ENCODE measurements around the gene JPT1. TPM values are rescaled to one million over a fixed set of nuclear protein-coding genes. Genes with fewer than 3 reads are reported as not detected.
"Not testable (repeated sequence)": the region's sequence is repeated elsewhere in the genome, so short reads cannot be mapped to it uniquely, and the experiment has no call there.

Gene JPT1
- total RNA-seq, 1 experiment from 2014 or later: 479 TPM

DNA sequence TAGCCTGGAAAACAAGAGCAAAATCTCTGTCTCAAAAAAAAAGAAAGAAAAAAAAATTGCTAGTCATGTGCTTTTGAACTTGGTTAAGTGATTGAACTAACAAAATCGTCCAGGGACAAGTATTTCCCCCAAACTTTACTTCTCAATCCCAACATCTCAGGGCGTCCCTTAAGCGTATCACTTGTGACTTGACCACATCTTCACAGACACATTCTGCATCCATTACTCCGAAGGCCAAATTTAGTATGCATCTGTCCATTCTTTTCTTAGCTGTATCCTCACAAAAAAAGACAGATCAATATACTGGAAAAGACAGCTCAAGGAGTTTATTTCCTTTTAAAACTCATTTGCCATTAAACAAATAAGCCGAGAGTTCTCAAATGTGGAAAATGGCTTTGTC lies 5.9 kb upstream of the JPT1 start:
- no TSS peak for BruUV-seq (replicated peaks)
- H3K27ac Mint-ChIP-seq (ENCODE audit: unreplicated experiment): peak overlapping the region; percentile 91
- peaks cover 21% of the 10 kb centered on the region for H3K4me1 Mint-ChIP-seq (ENCODE audit: low read depth, unreplicated experiment)
- TF ChIP-seq, protein P1, sequence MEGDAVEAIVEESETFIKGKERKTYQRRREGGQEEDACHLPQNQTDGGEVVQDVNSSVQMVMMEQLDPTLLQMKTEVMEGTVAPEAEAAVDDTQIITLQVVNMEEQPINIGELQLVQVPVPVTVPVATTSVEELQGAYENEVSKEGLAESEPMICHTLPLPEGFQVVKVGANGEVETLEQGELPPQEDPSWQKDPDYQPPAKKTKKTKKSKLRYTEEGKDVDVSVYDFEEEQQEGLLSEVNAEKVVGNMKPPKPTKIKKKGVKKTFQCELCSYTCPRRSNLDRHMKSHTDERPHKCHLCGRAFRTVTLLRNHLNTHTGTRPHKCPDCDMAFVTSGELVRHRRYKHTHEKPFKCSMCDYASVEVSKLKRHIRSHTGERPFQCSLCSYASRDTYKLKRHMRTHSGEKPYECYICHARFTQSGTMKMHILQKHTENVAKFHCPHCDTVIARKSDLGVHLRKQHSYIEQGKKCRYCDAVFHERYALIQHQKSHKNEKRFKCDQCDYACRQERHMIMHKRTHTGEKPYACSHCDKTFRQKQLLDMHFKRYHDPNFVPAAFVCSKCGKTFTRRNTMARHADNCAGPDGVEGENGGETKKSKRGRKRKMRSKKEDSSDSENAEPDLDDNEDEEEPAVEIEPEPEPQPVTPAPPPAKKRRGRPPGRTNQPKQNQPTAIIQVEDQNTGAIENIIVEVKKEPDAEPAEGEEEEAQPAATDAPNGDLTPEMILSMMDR (IDR thresholded peaks at IDR 0.05; ENCODE audit: unreplicated experiment): no peak
- no peaks in the 10 kb centered on the region for H3K9me3 Mint-ChIP-seq (ENCODE audit: low read depth, unreplicated experiment)
- H3K27me3 Mint-ChIP-seq (ENCODE audit: unreplicated experiment): no peaks in the 10 kb centered on the region
- peaks cover 28% of the 10 kb centered on the region for H3K36me3 Mint-ChIP-seq (ENCODE audit: insufficient read depth, unreplicated experiment)
- intact Hi-C loops (cut with micrococcal nuclease; ENCODE audit: unreplicated experiment): no loop called here
- H3K4me3 Mint-ChIP-seq (ENCODE audit: low read depth, unreplicated experiment): no peak overlapping the region
- CTCF ChIA-PET: no interaction called here
- no peak for DNase-seq

DNA sequence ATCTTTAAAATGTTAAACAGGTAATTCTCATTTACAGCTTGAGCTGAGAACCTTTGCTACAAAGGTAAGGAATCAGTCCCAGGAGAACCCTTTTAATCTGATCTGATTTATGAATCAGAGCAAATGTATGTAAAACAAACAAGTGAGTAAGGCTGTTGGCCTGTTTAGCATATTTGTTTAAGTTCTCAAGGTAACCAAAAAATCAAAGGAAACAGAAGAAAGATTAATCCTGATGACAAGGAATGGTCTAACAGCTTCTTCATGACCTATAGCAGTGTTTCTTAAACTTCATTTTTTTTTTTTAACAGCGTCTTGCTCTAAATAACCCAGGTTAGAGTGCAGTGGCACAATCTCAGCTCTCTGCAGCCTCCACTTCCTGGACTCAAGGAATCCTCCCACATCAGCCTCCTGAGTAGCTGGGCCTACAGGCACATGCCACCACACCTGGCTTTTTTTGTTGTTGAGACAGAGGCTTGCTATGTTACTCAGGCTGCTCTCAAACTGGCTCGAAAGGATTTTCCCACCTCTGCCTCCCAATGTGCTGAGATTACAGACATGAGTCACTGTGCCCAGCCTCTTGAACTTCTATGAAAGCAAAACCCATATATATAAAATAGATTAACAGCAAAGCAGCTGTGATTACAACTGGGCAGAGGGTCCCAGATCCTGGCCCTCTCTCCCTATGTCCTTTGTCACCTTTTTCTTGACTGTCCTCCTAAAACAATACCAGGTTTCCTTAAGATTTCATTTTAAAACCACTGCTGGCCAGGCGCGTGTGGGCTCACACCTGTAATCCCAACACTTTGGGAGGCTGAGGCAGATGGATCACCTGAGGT lies 5.1 kb upstream of the JPT1 start:
- intact Hi-C loops (cut with micrococcal nuclease; ENCODE audit: unreplicated experiment): no loop called here
- Mint-ChIP-seq H3K4me3 (ENCODE audit: low read depth, unreplicated experiment) (peak overlapping the region; percentile 10), H3K36me3 (ENCODE audit: insufficient read depth, unreplicated experiment) (peaks cover 34% of the 10 kb centered on the region), H3K27me3 (ENCODE audit: unreplicated experiment) (no peaks in the 10 kb centered on the region), H3K9me3 (ENCODE audit: low read depth, unreplicated experiment) (no peaks in the 10 kb centered on the region), H3K27ac (ENCODE audit: unreplicated experiment) (peak overlapping the region; percentile 91), H3K4me1 (ENCODE audit: low read depth, unreplicated experiment) (peaks cover 29% of the 10 kb centered on the region)
- DNase-seq: peak; percentile 65
- TF ChIP-seq, protein P1 (IDR thresholded peaks at IDR 0.05; ENCODE audit: unreplicated experiment): no peak
- no TSS peak for BruUV-seq (replicated peaks)
- CTCF ChIA-PET: interaction anchor here (0.6 to 0.9 kb wide), 5 partner anchors 9 to 456 kb away, joined by 3 to 4 read pairs (median 3); no protein-coding TSS in a partner anchor

DNA sequence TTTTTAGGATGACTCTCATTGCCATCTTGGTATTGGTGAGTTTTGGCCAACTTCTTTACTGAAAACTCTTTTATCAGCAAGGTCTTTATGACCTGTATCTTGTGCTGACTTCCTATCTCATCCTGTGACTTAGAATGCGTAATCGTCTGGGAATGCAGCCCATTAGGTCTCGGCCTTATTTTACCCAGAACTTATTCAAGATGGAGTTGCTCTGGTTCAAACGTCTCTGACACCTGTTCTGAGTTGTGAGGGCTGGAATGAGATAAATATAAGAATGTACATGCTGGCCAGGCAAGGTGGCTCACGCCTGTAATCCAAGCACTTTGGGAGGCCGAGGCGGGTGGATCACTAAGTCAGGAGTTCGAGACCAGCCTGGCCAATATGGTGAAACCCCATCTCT lies 4.2 kb upstream of the JPT1 start:
- intact Hi-C loops (cut with micrococcal nuclease; ENCODE audit: unreplicated experiment); DNase-seq; H3K4me3 Mint-ChIP-seq (ENCODE audit: low read depth, unreplicated experiment); H3K27me3 Mint-ChIP-seq (ENCODE audit: unreplicated experiment); H3K27ac Mint-ChIP-seq (ENCODE audit: unreplicated experiment); H3K9me3 Mint-ChIP-seq (ENCODE audit: low read depth, unreplicated experiment); BruUV-seq (replicated peaks): not testable (repeated sequence)
- peaks cover 43% of the 10 kb centered on the region for H3K36me3 Mint-ChIP-seq (ENCODE audit: insufficient read depth, unreplicated experiment)
- peaks cover 29% of the 10 kb centered on the region for H3K4me1 Mint-ChIP-seq (ENCODE audit: low read depth, unreplicated experiment)
- CTCF ChIA-PET: interaction anchor here (0.6 to 0.7 kb wide), 2 partner anchors 48 to 457 kb away, joined by 3 to 4 read pairs; no protein-coding TSS in a partner anchor

DNA sequence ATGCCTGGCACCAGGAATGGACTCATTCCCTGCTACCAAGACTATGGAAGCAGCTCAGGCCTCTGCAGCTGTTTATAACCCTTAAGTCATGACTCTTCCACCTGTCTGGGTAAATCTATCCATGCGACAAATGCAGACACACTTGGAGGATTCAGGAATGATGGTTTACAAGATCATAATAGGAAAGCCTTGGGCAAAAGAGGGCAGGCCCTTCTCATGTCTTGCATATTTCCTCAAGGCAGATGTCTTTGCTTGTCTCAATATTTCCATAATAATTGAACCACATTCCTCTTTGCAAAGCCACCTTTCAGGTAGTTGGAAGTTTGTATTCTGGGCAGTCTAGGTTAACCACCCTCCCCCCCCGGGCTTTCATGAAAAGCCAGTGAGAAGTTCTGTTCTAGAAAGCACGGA lies 884 bp upstream of the JPT1 start:
- CTCF ChIA-PET: interaction anchor here (0.7 to 1.1 kb wide), 3 partner anchors 41 to 73 kb away, joined by 3 to 4 read pairs (median 3); no protein-coding TSS in a partner anchor
- TF ChIP-seq, protein P1 (IDR thresholded peaks at IDR 0.05; ENCODE audit: unreplicated experiment): no peak
- Mint-ChIP-seq H3K27me3 (ENCODE audit: unreplicated experiment) (no peaks in the 10 kb centered on the region), H3K4me1 (ENCODE audit: low read depth, unreplicated experiment) (peaks cover 33% of the 10 kb centered on the region), H3K27ac (ENCODE audit: unreplicated experiment) (no peak overlapping the region), H3K9me3 (ENCODE audit: low read depth, unreplicated experiment) (no peaks in the 10 kb centered on the region), H3K36me3 (ENCODE audit: insufficient read depth, unreplicated experiment) (peaks cover 71% of the 10 kb centered on the region), H3K4me3 (ENCODE audit: low read depth, unreplicated experiment) (no peak overlapping the region)
- DNase-seq: no peak
- intact Hi-C loops (cut with micrococcal nuclease; ENCODE audit: unreplicated experiment): no loop called here
- no TSS peak for BruUV-seq (replicated peaks)

DNA sequence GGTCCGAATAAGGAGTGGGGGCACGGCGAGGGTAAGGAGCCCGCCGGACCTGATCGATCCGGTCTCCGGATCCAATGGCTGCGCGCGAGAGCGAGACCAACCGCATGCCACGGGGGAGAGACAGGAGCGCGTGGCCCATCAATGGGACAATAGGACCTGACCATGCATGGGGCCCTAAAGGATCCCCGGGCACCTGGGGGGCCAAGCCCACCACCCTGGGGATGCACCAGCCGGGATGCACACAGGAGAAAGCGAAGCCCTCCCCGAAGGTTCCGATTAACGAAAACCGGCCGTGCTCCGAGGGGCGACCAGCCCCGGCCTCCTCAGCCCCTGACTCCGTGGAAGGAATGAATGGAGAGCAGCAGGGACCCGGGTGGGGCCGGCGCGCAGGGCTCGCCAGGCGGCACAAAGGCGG lies 525 bp downstream of the JPT1 start:
- TF ChIP-seq, protein P1 (IDR thresholded peaks at IDR 0.05; ENCODE audit: unreplicated experiment): no peak
- Mint-ChIP-seq H3K27me3 (ENCODE audit: unreplicated experiment) (no peaks in the 10 kb centered on the region), H3K4me1 (ENCODE audit: low read depth, unreplicated experiment) (peaks cover 32% of the 10 kb centered on the region), H3K9me3 (ENCODE audit: low read depth, unreplicated experiment) (no peaks in the 10 kb centered on the region), H3K36me3 (ENCODE audit: insufficient read depth, unreplicated experiment) (peaks cover 85% of the 10 kb centered on the region), H3K27ac (ENCODE audit: unreplicated experiment) (peak overlapping the region; percentile 99), H3K4me3 (ENCODE audit: low read depth, unreplicated experiment) (peak overlapping the region; percentile 91)
- peak; percentile 58 for DNase-seq
- no TSS peak for BruUV-seq (replicated peaks)
- CTCF ChIA-PET: no interaction called here
- intact Hi-C loops (cut with micrococcal nuclease; ENCODE audit: unreplicated experiment): no loop called here
